CD4-positive, alpha-beta T cell treated with Interleukin-17A for 4 hours (primary cell): ENCODE measurements around the gene YAE1.
"Not testable (repeated sequence)": the region's sequence is repeated elsewhere in the genome, so short reads cannot be mapped to it uniquely, and the experiment has no call there.

Experiments used
- DNase-seq: peaks from one replicate; pipeline ENCODE4 v3.0.0-alpha.2; 2020; ENCODE audit warnings: mixed read lengths

The YAE1 gene, protein sequence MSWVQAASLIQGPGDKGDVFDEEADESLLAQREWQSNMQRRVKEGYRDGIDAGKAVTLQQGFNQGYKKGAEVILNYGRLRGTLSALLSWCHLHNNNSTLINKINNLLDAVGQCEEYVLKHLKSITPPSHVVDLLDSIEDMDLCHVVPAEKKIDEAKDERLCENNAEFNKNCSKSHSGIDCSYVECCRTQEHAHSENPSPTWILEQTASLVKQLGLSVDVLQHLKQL

DNA sequence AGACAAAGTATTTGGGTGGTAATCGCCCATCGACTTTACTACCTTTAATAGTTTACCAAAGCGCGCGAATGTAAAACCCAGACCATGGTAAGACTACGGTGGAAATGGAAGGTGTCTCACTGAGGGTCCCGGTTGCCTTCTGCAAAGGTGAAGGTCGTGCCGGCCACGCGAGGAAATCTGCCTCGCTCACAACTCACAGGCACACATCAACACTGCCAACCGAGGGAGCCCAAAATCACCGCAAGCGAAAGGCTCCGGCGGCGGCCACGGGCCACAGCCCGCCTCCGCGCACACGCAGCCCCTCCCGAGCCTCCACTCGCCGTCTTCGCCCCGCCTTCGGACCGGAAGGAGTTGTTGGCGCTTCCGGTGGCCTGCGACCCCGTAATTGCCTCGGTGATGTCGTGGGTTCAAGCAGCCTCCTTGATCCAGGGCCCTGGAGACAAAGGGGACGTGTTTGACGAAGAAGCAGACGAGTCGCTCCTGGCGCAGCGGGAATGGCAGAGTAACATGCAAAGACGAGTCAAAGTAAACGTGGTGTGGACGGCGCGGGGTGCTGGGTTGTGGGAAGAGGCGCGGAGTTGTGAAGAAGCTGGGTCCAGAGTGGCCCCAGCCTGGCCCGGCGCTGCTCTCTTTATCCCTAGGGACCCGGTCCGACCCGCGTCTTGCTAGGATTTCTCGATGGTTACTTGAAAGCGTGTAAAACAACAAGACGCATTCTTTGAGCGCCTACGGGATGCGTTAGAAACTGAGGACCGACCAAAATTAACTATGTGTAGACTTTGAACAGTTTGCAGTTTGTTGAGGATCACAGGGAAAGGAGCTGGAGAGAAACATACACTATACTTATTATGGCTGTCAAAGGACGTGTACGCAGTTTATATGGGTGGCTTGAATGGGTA lies at the start of gene YAE1:
YAE1 (plus strand) TSS at position 382 of the 899 bp plus-strand sequence; CDS start at position 397, 15 bp downstream.
- DNase-seq: peak; percentile 87

- DNase-seq: no peak
Measured at GRCh38 chr7:39516498-39516897, 49.7 kb upstream of the YAE1 start.

DNA sequence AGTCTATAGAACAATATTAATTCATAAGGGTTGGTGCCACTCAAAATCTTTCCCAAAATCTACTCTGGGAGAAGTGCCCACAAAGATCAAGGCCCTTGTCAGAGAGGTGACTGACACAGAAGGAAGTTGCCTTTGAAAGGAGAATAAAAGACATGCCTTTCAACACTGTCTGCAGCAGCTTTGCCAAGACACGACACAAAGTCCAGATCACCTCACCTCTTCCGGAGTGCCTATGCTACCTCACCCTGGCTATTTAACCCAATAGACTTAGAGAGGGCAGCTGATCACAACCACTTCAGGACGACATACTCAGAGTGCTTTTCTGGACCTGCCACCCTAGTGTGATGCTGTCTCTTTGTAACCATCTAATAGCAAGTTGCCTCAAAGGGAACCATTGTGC lies 49.0 kb upstream of the YAE1 start:
- no peak for DNase-seq

GRCh38 chr7:39525926-39526325 lies 40.3 kb upstream of the YAE1 start:
- no peak for DNase-seq

GRCh38 chr7:39526666-39527065 lies 39.5 kb upstream of the YAE1 start:
- no peak for DNase-seq

DNA sequence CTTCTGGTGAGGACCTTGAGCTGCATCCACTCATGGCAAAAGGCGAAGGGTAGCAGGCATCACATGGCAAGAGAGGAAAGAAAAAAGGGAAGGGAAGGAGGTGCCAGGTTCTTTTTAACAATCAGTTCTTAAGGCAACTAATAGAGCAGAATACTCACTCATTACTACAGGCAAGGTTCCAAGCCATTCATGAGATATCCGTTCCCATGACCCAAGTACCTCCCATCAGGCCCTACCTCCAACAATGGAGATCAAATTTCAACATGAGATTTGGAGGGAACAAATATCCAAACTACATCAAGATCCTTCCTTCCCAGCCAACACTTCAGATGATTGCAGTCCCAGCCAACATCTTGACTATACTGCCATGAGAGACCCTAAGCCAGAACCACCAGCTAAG lies 38.9 kb upstream of the YAE1 start:
- no peak for DNase-seq

DNA sequence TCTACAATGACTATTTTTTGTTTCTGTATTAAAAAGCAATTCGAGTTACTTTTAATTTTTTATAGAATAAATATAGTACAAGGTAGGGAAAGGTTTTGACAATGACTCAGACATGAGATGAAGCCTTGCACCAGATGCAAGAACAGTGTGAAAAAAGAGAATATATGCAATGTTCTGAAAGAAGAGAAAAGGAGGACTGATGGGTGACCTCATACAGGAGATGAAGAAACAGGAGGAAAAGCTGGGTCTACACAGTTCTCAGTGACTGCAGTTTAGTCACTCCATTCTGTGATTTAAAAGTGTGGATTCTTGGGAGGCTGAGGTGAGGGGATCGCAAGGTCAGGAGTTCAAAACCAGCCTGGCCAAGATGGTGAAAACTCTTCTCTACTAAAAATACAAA lies 38.3 kb upstream of the YAE1 start:
- DNase-seq: no peak

- DNase-seq: no peak
Measured at GRCh38 chr7:39528849-39529248, 37.4 kb upstream of the YAE1 start.

DNA sequence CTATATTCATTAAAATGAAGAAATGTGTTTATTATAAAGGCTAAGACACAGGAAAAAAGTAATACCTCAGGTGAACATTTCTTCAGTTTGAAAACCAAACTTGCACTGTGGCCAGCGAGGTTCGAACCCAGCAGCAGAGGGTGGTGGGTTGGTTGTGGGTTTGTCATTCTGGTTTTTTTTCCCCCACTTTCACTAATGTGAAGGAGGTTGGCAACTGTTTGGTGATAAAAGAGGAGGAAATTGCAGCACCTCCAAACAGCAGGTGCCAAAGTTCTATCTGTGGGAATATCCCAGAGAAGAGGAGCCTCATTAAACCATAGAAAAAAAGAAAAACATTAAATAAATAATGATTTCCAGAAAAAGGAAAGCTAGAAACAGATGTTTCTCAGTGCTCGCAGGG lies 36.6 kb upstream of the YAE1 start:
- DNase-seq: no peak

DNA sequence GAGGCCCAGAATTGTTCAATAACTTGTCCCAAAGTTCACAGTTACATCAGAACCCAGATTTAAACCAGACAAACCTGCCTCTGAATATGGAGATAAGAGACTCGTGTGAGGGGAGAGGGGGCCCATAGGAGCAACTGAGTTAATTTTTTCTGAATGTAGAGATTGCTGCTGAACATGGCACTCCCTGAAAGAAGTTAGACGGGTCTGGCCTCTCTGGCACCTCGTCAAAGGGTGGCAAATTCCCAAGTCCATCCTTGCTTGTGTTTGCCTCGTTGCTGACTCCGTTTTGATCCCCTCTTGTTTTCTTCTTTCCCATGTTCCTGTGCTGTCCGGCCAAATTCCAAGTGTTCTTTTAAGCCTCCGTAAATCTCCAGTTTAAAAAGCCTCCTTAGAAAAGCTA lies 35.2 kb upstream of the YAE1 start:
- DNase-seq: no peak

GRCh38 chr7:39531818-39532217 lies 34.4 kb upstream of the YAE1 start:
- no peak for DNase-seq

DNA sequence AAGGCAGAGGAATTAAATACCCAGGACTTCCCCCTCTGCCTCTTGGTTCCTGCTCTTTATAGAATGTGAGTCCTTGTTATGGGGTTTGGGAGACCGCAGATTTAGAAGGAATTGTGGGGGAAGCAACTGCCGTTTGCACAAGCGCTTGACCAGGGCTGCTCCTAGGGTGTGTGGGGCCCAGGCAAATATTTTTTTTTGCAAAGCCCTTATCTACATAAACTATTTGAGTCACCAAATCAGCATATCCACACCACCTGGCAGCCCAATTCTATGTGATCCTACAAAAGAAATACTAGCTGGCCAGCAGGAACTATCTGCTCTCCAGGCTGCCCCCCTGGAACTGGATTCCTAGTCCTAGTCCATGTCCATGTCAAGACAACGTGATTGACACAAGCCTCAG lies 33.4 kb upstream of the YAE1 start:
- DNase-seq: no peak

- DNase-seq: no peak
Measured at GRCh38 chr7:39534599-39534998, 31.6 kb upstream of the YAE1 start.

DNA sequence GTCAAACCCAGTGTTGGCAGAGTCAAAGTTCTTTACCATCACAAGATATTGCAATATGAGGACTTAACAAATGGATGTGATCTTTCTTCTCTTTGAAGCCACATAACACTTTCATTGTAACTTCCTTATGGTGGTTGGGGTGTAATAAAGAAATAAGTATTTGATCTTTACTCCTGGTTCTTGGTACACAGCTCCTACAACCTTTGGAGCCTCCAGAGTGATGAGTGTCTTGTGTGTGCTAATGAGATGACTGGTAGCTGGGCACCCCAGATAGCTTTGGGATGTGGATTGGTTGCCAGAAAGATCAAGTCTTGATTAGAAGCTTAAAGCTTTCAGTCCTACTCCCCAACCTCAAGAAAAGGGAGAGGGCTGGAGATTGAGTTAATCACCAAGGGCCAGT lies 31.1 kb upstream of the YAE1 start:
- DNase-seq: no peak

- no peak for DNase-seq
Measured at GRCh38 chr7:39535720-39536119, 30.5 kb upstream of the YAE1 start.

DNA sequence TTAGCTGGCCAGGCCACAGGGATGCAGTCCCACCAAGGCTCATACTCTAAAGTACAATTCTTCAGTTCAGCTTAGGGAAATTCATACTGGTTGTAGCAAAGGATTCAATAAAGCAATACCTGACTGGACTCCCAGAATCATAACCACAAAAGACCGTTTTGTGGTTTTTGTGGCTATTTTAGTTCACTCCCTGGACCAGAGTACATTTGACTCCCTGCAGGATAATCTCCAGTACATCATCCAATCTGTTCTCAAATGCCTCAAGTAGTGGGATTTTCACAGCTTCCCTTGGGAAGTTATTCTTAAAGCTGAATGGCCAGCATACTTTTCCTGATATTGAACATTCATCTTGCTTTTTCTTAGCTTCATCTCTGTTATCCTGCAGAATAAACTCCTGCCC lies 29.3 kb upstream of the YAE1 start:
- DNase-seq: no peak

DNA sequence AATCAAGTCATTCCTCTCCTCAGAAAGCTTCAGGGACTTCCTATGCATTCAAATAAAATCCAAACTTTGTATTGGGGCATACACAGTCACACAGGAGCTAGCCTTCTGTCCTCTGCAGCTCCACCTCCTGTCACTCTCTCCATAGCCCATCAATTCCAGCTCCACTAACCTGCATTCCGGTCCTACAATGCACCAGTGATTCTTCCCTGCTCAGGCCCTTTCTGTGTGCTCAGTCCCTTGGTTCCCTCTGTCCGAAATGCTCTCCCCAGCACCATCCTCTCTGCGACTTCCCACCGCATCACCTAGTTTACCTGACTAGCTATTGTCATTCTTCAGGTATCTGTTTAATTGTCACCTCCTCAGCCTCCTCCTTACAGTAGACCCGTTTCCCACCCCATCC lies 26.4 kb upstream of the YAE1 start:
- no peak for DNase-seq

DNA sequence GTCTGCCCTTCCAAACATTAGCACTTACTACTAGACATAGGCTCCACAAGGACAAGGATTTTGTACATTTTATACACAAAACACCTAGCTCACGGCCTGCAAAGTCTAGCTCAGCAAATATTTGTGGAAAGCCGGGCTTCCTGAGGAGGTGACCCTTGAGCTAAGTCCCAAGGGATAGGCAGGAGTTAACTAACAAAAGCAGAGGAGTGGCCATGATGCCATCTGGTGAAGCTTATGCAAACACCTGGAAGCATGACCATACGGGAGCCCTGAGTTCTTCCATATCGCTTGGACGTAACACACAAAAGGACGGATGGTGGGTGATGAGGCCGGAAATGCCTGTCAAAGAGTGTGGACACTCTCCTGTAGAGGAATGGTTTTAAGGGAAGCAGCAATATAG lies 25.9 kb upstream of the YAE1 start:
- no peak for DNase-seq

GRCh38 chr7:39541511-39541910 lies 24.7 kb upstream of the YAE1 start:
- DNase-seq: no peak

GRCh38 chr7:39544774-39545173 lies 21.4 kb upstream of the YAE1 start:
- not testable (repeated sequence) for DNase-seq

- no peak for DNase-seq
Measured at GRCh38 chr7:39547336-39547735, 18.9 kb upstream of the YAE1 start.

DNA sequence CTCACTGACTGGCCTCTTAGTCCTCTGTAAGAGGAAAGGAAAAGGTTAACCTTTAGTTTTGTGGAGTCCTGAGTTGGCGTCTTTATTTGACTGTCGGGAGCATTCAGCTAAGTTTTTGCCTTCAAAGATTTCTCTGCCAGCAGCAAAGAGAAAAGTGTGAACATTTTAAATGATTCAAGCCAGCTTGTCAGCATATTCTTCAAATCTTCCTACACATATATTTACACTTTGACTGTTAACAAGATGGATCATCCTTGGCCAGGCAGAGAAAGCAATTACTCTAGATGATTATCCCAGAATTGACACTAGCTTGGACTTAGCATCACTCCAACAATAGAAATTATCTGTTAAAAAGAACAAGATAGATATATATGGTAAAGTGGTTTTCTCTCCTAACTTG lies 15.8 kb upstream of the YAE1 start:
- no peak for DNase-seq

DNA sequence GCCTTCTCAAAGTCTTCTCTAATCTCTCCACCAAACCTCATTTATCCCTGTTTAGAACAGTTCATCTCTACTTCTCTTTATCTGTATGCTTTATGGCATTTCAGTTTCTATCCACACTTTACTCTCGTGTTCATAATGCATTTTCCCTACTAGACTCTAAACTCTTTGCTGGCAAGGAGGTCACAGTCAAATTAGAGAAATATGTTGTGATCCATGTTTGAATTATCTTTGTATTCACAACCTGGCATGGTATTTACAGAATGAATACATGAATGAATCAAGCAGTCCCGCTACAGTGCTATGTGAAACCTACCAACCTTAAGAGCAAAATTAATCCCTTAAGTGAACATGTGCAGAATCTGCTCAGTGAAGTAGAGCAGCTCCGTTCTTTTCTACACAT lies 12.8 kb upstream of the YAE1 start:
- DNase-seq: no peak

- DNase-seq: no peak
Measured at GRCh38 chr7:39554583-39555165, 11.5 kb upstream of the YAE1 start.
